Adrenal gland (tissue), 5 donors: ENCODE results near the gene PRRT4.

ENCODE experiments used
- CTCF ChIP-seq, 6 experiments: fragments of 450-650 bp in 4 of 6; fragments of 200-600 bp in 2 of 6; sonication (generic) in 1 of 6; IDR thresholded peaks; 1 replicate in 5 of 6; 2 replicates in 1 of 6; pipeline versions ENCODE4 v1.5.1 to v1.8.0; 2016 to 2021; ENCODE audit warnings: antibody characterized with exemption in 6 of 6, mild to moderate bottlenecking in 2 of 6, moderate library complexity in 1 of 6
- POLR2A ChIP-seq, 2 donors: fragments of 450-650 bp; IDR thresholded peaks; one replicate each; pipeline ENCODE4 v1.6.1; 2017; ENCODE audit warnings: antibody characterized with exemption in 2 of 2, mild to moderate bottlenecking in 2 of 2, moderate library complexity in 1 of 2
- donor health status: DM: no; HTN: no; CAD: no.

GRCh38 chr7:128349466-128349825 is 12.0 kb downstream of the PRRT4 start:
- TF ChIP-seq CTCF (IDR thresholded peaks at IDR 0.05) (no peak), POLR2A (IDR thresholded peaks at IDR 0.05) (no peak)
